Hepatocyte (in vitro differentiated cells): ENCODE data around the gene IQCM. TPM values are rescaled to one million over a fixed set of nuclear protein-coding genes. Genes with fewer than 3 reads are reported as not detected.

ENCODE experiments used
- DNase-seq: peaks from one replicate; pipeline ENCODE4 v3.0.0-alpha.2; 2016; ENCODE audit warnings: low spot score
- H2AFZ ChIP-seq: fragments of 200-600 bp; sonication (generic); 2 replicates; pipeline ENCODE4 v1.6.0; 2016; ENCODE audit warnings: antibody characterized with exemption, mild to moderate bottlenecking
- H3K27ac ChIP-seq: fragments of 200-600 bp; sonication (generic); 2 replicates; pipeline ENCODE4 v1.5.1; 2016; ENCODE audit warnings: mild to moderate bottlenecking
- H3K27me3 ChIP-seq: fragments of 200-600 bp; sonication (generic); 2 replicates; pipeline ENCODE4 v1.6.1; 2016
- H3K36me3 ChIP-seq: fragments of 200-600 bp; sonication (generic); replicated peaks from 2 replicates; pipeline ENCODE4 v1.5.1; 2016; ENCODE audit warnings: low read depth; ENCODE audit not compliant: insufficient read depth
- H3K4me1 ChIP-seq: fragments of 200-600 bp; sonication (generic); 2 replicates; pipeline ENCODE4 v1.5.1; 2016; ENCODE audit warnings: mild to moderate bottlenecking, moderate library complexity; ENCODE audit not compliant: insufficient read depth
- H3K4me2 ChIP-seq: fragments of 200-600 bp; sonication (generic); 2 replicates; pipeline ENCODE4 v1.6.0; 2016
- H3K4me3 ChIP-seq: fragments of 200-600 bp; sonication (generic); 2 replicates; pipeline ENCODE4 v1.5.1; 2016; ENCODE audit warnings: mild to moderate bottlenecking
- H3K79me2 ChIP-seq: fragments of 200-600 bp; sonication (generic); 2 replicates; pipeline ENCODE4 v1.6.0; 2017; ENCODE audit warnings: mild to moderate bottlenecking
- H3K9me2 ChIP-seq: fragments of 200-600 bp; sonication (generic); replicated peaks from 2 replicates; pipeline ENCODE4 v1.6.0; 2017; ENCODE audit warnings: mild to moderate bottlenecking; ENCODE audit not compliant: insufficient read depth
- H3K9me3 ChIP-seq: fragments of 200-600 bp; sonication (generic); 2 replicates; pipeline ENCODE4 v1.5.1; 2016; ENCODE audit warnings: low read depth, mild to moderate bottlenecking
- H4K20me1 ChIP-seq: fragments of 200-600 bp; sonication (generic); 2 replicates; pipeline ENCODE4 v1.6.0; 2016; ENCODE audit warnings: mild to moderate bottlenecking; ENCODE audit not compliant: insufficient read depth, poor library complexity, severe bottlenecking
- CTCF ChIP-seq: fragments of 200-600 bp; sonication (generic); IDR thresholded peaks from 2 replicates; pipeline ENCODE4 v1.5.1; 2016; ENCODE audit warnings: antibody characterized with exemption, mild to moderate bottlenecking; ENCODE audit not compliant: poor library complexity
- EZH2 ChIP-seq: fragments of 200-600 bp; sonication (generic); IDR thresholded peaks from 2 replicates; pipeline ENCODE4 v1.6.1; 2016; ENCODE audit warnings: antibody characterized with exemption, mild to moderate bottlenecking, borderline replicate concordance
- EZH2phosphoT487 ChIP-seq: fragments of 200-600 bp; sonication (generic); IDR thresholded peaks from one replicate; pipeline ENCODE4 v1.6.1; 2018; ENCODE audit warnings: antibody characterized with exemption, mild to moderate bottlenecking, low read depth, moderate library complexity; ENCODE audit not compliant: unreplicated experiment, severe bottlenecking
- WGBS: methylation state at CpG from one replicate; pipeline ENCODE4 v1.1.6; 2016; ENCODE audit warnings: low lambda C conversion rate; ENCODE audit errors: missing lambda C conversion rate; 5-methylcytosine and 5-hydroxymethylcytosine counted together
- polyA plus RNA-seq: library from polyadenylated mRNA; unstranded; fragments of >200 nt; fragmentation: Nextera tagmentation; extraction: Ambion mirVana; gene quantifications from 2 replicates; pipeline ENCODE4 v1.2.1, GENCODE V29; 2016
- total RNA-seq: library from RNA; depleted of rRNA; stranded (reverse); fragments of >200 nt; gene quantifications from 2 replicates; pipeline ENCODE4 v1.2.3, GENCODE V29; 2014

IQCM gene
- total and polyA plus RNA-seq, 2 experiments from 2014 or later = 0.06 to 1.5 TPM

DNA sequence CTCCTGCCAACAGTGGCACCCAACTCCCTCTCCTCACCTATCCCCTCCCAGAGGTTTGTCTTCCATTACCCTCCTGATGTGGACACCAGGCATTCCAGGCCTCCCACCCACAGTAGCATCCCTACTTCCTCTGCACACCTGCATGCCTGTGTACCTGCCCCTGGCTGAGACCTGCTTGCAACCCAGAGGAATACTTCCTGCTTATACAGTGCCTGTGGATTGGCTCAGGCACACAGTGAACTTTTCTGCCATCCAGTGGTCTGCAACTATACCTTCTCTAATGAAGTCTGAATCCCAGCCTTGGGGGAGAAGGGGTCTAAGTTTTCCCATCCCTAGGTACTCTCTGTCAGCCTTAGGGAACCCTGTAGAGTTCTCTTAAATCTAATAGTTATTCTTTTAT lies 169.9 kb downstream of the IQCM start:
- Histone ChIP-seq H2AFZ (no peak overlapping the region), H3K27ac (no peak overlapping the region), H3K9me2 (no peaks in the 10 kb centered on the region), H3K36me3 (no peaks in the 10 kb centered on the region), H3K4me1 (no peaks in the 10 kb centered on the region), H3K79me2 (no peaks in the 10 kb centered on the region), H3K27me3 (no peaks in the 10 kb centered on the region), H3K4me3 (no peak overlapping the region), H3K4me2 (no peak overlapping the region), H3K9me3 (no peaks in the 10 kb centered on the region), H4K20me1 (no peaks in the 10 kb centered on the region)
- peak; percentile 4 for DNase-seq
- TF ChIP-seq CTCF (no peak), EZH2phosphoT487 (no peak), EZH2 (no peak)

- TF ChIP-seq EZH2phosphoT487 = no peak
- no peak for TF ChIP-seq EZH2
- TF ChIP-seq CTCF = no peak
- H3K9me2 ChIP-seq = no peaks in the 10 kb centered on the region
- H3K27ac ChIP-seq = no peak overlapping the region
- H3K27me3 ChIP-seq = no peaks in the 10 kb centered on the region
- no peak overlapping the region for H3K4me2 ChIP-seq
- no peaks in the 10 kb centered on the region for H3K36me3 ChIP-seq
- no peaks in the 10 kb centered on the region for H4K20me1 ChIP-seq
- no peak overlapping the region for H3K4me3 ChIP-seq
- no peaks in the 10 kb centered on the region for H3K79me2 ChIP-seq
- no peak overlapping the region for H2AFZ ChIP-seq
- DNase-seq = no peak
- WGBS = 59% methylated on average over 1 of the region's 1 CpG
- H3K9me3 ChIP-seq = no peaks in the 10 kb centered on the region
- no peaks in the 10 kb centered on the region for H3K4me1 ChIP-seq
Observed at GRCh38 chr4:149638073-149638472, 177.6 kb downstream of the IQCM start.

DNA sequence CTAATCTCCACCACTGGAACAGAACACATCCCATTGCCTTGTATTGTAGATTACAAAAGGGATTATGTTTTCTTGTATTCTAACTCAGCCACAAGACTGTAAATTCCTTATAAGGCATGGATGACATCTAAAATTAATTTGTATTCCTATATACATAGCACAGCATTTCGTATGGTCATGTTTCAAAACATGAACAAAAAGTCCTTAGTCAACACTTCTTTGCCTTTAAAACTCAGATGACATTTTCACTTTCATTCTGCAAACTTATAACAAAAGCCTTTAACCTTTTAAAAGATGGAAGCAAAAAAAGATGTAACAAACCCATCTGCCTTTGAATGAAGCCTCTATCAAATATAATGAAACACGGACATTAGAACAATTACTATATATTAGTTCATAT lies 181.3 kb downstream of the IQCM start:
- no peaks in the 10 kb centered on the region for H3K79me2 ChIP-seq
- no peak overlapping the region for H3K27ac ChIP-seq
- DNase-seq = no peak
- no peaks in the 10 kb centered on the region for H3K9me3 ChIP-seq
- H2AFZ ChIP-seq = no peak overlapping the region
- H3K4me2 ChIP-seq = no peak overlapping the region
- no peaks in the 10 kb centered on the region for H3K27me3 ChIP-seq
- no peaks in the 10 kb centered on the region for H3K36me3 ChIP-seq
- no peaks in the 10 kb centered on the region for H3K9me2 ChIP-seq
- TF ChIP-seq EZH2phosphoT487 = no peak
- no peak for TF ChIP-seq CTCF
- H3K4me1 ChIP-seq = no peaks in the 10 kb centered on the region
- no peaks in the 10 kb centered on the region for H4K20me1 ChIP-seq
- WGBS = 82% methylated on average over 2 of the region's 2 CpGs
- H3K4me3 ChIP-seq = no peak overlapping the region

- Histone ChIP-seq H4K20me1 (no peaks in the 10 kb centered on the region), H3K9me2 (no peaks in the 10 kb centered on the region), H3K27me3 (no peaks in the 10 kb centered on the region), H3K27ac (no peak overlapping the region), H3K36me3 (no peaks in the 10 kb centered on the region), H3K4me1 (no peaks in the 10 kb centered on the region), H3K4me3 (no peak overlapping the region), H3K79me2 (no peaks in the 10 kb centered on the region), H2AFZ (no peak overlapping the region), H3K4me2 (no peak overlapping the region), H3K9me3 (no peaks in the 10 kb centered on the region)
- no peak for DNase-seq
- TF ChIP-seq EZH2phosphoT487 (no peak), CTCF (no peak), EZH2 (no peak)
- WGBS = 54% methylated on average over 1 of the region's 1 CpG
Observed at GRCh38 chr4:149631629-149632028, 184.0 kb downstream of the IQCM start.
